GM12891 (cell line): ENCODE data around the gene TTLL8.

Source experiments
- PAX5 ChIP-seq: IDR thresholded peaks from 2 replicates; pipeline ENCODE4 v1.6.1; 2011; ENCODE audit warnings: low read length, moderate library complexity, mild to moderate bottlenecking; ENCODE audit not compliant: insufficient read depth, severe bottlenecking
- POLR2A ChIP-seq: IDR thresholded peaks from 2 replicates; pipeline ENCODE4 v1.6.1; 2011; ENCODE audit warnings: low read depth, low read length, control low read depth
- POLR2AphosphoS5 ChIP-seq: IDR thresholded peaks from 2 replicates; pipeline ENCODE4 v1.6.1; 2011; ENCODE audit warnings: low read depth, low read length, control low read depth
- POU2F2 ChIP-seq: IDR thresholded peaks from 2 replicates; pipeline ENCODE4 v1.6.1; 2011; ENCODE audit warnings: low read depth, mild to moderate bottlenecking, control low read depth, low read length, moderate library complexity
- SPI1 ChIP-seq: IDR thresholded peaks from 2 replicates; pipeline ENCODE4 v1.6.1; 2011; ENCODE audit warnings: low read depth, low read length, control low read depth
- TAF1 ChIP-seq: IDR thresholded peaks from 2 replicates; pipeline ENCODE4 v1.6.1; 2011; ENCODE audit warnings: low read depth, low read length, control low read depth

DNA sequence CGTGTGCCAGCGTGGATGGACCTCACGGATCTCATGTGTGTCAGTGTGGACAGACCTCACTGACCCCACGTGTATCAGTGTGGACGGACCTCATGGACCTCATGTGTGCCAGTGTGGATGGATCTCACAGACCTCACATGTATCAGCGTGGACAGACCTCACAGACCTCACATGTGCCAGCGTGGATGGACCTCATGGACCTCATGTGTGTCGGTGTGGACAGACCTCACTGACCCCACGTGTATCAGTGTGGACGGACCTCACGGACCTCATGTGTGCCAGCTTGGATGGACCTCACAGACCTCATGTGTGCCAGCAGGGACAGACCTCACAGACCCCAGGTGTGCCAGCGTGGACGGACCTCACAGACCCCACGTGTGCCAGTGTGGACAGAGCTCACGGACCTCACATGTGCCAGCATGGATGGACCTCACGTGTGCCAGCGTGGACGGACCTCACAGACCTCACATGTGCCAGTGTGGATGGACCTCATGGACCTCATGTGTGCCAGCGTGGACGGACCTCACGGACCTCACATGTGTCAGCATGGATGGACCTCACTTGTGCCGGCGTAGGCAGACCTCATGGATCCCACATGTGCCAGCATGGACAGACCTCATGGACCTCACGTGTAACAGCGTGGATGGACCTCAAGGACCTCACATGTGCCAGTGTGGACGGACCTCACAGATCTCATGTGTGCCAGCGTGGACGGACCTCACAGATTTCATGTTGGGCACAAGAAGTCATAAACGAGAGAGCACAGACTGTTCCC is 18.2 kb downstream of the TTLL8 start:
- no peak for TF ChIP-seq POLR2AphosphoS5
- no peak for TF ChIP-seq POLR2A
- no peak for TF ChIP-seq TAF1
- TF ChIP-seq POU2F2: no peak
- no peak for TF ChIP-seq SPI1
- no peak for TF ChIP-seq PAX5
